ENCODE data around the gene SHROOM2. TPM values are rescaled to one million over a fixed set of nuclear protein-coding genes. Genes with fewer than 3 reads are reported as not detected.
A peak's percentile ranks its signal among the peaks of the same experiment; 100 is the strongest.

Gene SHROOM2
- total and polyA plus RNA-seq, 4 donors, result 3.0 to 15.5 (median 5.0) TPM

GRCh38 chrX:9923357-9923756, 137.1 kb downstream of the SHROOM2 start:
- DNase-seq (no peak), ATAC-seq (ENCODE audit: insufficient read depth, low FRiP score) (no peak)
- TF ChIP-seq CTCF (IDR thresholded peaks at IDR 0.05; ENCODE audit: control extremely low read depth, extremely low read depth), result no peak
- Histone ChIP-seq H3K27ac (ENCODE audit: low read depth in 1 of 2, low read length in 1 of 2) (no peak overlapping the region), H3K9ac (ENCODE audit: insufficient read depth in 1 of 2, low read length in 2 of 2) (no peak overlapping the region), H3K4me1 (ENCODE audit: control insufficient read depth in 5 of 5, insufficient read depth in 5 of 5, low read length in 5 of 5) (peaks cover 0 to 11% (median 0%) of the 10 kb centered on the region in 5 donors), H3K27me3 (ENCODE audit: control insufficient read depth in 3 of 3, insufficient read depth in 3 of 3, low read length in 2 of 3) (peaks cover 0 to 9% (median 4%) of the 10 kb centered on the region in 3 donors), H3K9me3 (ENCODE audit: control insufficient read depth in 4 of 4, insufficient read depth in 3 of 4, low read length in 3 of 4) (peaks cover 0 to 6% (median under 1%) of the 10 kb centered on the region in 4 donors), H3K4me3 (no peak overlapping the region), H3K36me3 (ENCODE audit: control insufficient read depth in 4 of 4, insufficient read depth in 4 of 4, low read length in 4 of 4) (peaks cover 0 to 3% (median 0%) of the 10 kb centered on the region in 4 donors)
- WGBS, 2 donors, result 79 to 84% methylated on average over 5 of the region's 5 CpGs

DNA sequence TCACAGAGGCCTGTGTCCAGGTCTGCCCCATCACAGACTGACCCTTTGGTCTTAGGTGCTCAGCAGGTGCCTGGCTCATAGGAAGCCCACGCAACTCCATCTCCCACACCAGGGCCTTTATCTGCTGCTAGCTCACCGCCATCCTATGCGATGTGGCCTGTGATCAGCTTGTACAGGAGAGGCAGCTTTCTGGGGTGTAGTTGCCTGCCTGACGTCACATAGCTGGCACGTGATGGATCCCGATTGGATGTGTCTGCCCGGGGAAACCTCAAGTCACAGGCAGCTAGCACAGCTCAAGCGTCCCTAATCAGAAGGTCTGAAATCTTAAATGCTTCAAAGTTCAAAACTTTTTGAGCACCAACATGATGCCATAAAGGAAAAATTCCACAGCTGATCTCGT, 139.8 kb downstream of the SHROOM2 start:
- no peak for TF ChIP-seq CTCF (IDR thresholded peaks at IDR 0.05; ENCODE audit: control extremely low read depth, extremely low read depth)

DNA sequence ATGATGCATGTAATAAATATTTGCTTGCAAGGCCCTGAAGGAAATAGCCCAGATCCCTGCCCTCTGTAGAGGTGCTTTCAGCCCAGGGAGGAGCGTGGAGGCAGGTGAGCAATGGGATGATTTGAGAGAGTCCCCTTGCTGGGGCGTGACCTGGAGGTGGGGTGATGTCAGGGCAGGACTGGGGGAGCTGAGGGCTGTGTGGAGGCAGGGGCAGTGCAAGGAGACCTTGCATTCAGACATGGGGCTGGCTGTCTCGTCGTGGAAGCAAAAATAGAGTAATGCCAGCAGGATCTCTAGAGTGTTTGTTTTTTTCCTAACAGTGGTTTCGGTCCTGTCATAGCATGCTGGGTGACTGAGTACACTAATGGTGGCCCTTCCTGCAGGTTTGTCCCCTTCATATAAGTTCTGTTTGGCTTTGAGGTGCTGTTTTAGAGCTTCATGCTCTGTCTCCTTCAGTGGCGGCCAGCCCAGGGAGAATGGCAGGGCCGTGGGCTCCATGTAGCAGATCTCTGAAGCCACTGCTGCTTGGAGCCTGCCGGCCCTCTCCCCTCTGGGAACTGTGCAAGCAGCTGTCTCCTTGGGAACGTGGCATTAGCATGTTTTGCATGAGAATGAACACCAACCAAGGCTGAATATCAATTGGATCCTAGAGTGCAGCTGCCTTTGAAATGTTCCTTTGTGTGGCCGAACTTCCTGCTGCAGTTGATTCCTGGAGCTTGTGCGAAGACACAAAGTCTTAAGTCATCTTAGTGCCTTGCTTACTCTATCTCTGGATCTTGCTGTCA, 141.7 kb downstream of the SHROOM2 start:
- no peak for ATAC-seq (ENCODE audit: insufficient read depth, low FRiP score)
- H3K36me3 ChIP-seq (ENCODE audit: control insufficient read depth in 4 of 4, insufficient read depth in 4 of 4, low read length in 4 of 4), result no peaks in the 10 kb centered on the region
- H3K4me1 ChIP-seq (ENCODE audit: control insufficient read depth in 5 of 5, insufficient read depth in 5 of 5, low read length in 5 of 5), result peaks cover 0 to 11% (median 0%) of the 10 kb centered on the region in 5 donors
- 43 to 77% methylated on average over 8 to 11 of the region's 11 CpGs for WGBS, 2 donors
- no peak for TF ChIP-seq CTCF (IDR thresholded peaks at IDR 0.05; ENCODE audit: control extremely low read depth, extremely low read depth)
- H3K27ac ChIP-seq (ENCODE audit: low read depth in 1 of 2, low read length in 1 of 2), result no peak overlapping the region
- H3K9me3 ChIP-seq (ENCODE audit: control insufficient read depth in 4 of 4, insufficient read depth in 3 of 4, low read length in 3 of 4), result peaks cover 0 to 5% (median 0%) of the 10 kb centered on the region in 4 donors
- peak; percentile 26 to 50 (median 44) for DNase-seq
- H3K4me3 ChIP-seq, result no peak overlapping the region
- peaks cover 0 to 5% (median 4%) of the 10 kb centered on the region in 3 donors for H3K27me3 ChIP-seq (ENCODE audit: control insufficient read depth in 3 of 3, insufficient read depth in 3 of 3, low read length in 2 of 3)
- no peak overlapping the region for H3K9ac ChIP-seq (ENCODE audit: insufficient read depth in 1 of 2, low read length in 2 of 2)

More for the DNA sequence above, 139.8 kb downstream of the SHROOM2 start:
- H3K36me3 ChIP-seq (ENCODE audit: control insufficient read depth in 4 of 4, insufficient read depth in 4 of 4, low read length in 4 of 4), result peaks cover 0 to 3% (median 0%) of the 10 kb centered on the region in 4 donors
- DNase-seq, result no peak
- ATAC-seq (ENCODE audit: insufficient read depth, low FRiP score), result no peak
- 88 to 95% methylated on average over 8 to 9 of the region's 9 CpGs for WGBS, 2 donors
- H3K4me3 ChIP-seq, result no peak overlapping the region
- H3K27ac ChIP-seq (ENCODE audit: low read depth in 1 of 2, low read length in 1 of 2), result no peak overlapping the region
- peaks cover 0 to 4% (median 2%) of the 10 kb centered on the region in 4 donors for H3K9me3 ChIP-seq (ENCODE audit: control insufficient read depth in 4 of 4, insufficient read depth in 3 of 4, low read length in 3 of 4)
- peaks cover 0 to 11% (median 0%) of the 10 kb centered on the region in 5 donors for H3K4me1 ChIP-seq (ENCODE audit: control insufficient read depth in 5 of 5, insufficient read depth in 5 of 5, low read length in 5 of 5)
- H3K27me3 ChIP-seq (ENCODE audit: control insufficient read depth in 3 of 3, insufficient read depth in 3 of 3, low read length in 2 of 3), result peaks cover 0 to 5% (median 4%) of the 10 kb centered on the region in 3 donors
- no peak overlapping the region for H3K9ac ChIP-seq (ENCODE audit: insufficient read depth in 1 of 2, low read length in 2 of 2)
